Hematopoietic multipotent progenitor cell (in vitro differentiated cells): Measurements from ENCODE around the gene MZT2B. TPM values are rescaled to one million over a fixed set of nuclear protein-coding genes. Genes with fewer than 3 reads are reported as not detected.
"Not testable (repeated sequence)": the region's sequence is repeated elsewhere in the genome, so short reads cannot be mapped to it uniquely, and the experiment has no call there.

Experiments used
- DNase-seq, 3 donors: peaks; one replicate each; pipeline ENCODE4 v3.0.0-alpha.2; 2011 to 2015; ENCODE audit warnings: low read depth in 2 of 3, low spot score in 2 of 3
- total RNA-seq: library from RNA; depleted of rRNA; stranded (reverse); fragments of >200 nt; gene quantifications from one replicate; pipeline ENCODE4 v1.2.3, GENCODE V29; 2012

MZT2B gene
- total RNA-seq, 1 donor, result 247 TPM

DNA sequence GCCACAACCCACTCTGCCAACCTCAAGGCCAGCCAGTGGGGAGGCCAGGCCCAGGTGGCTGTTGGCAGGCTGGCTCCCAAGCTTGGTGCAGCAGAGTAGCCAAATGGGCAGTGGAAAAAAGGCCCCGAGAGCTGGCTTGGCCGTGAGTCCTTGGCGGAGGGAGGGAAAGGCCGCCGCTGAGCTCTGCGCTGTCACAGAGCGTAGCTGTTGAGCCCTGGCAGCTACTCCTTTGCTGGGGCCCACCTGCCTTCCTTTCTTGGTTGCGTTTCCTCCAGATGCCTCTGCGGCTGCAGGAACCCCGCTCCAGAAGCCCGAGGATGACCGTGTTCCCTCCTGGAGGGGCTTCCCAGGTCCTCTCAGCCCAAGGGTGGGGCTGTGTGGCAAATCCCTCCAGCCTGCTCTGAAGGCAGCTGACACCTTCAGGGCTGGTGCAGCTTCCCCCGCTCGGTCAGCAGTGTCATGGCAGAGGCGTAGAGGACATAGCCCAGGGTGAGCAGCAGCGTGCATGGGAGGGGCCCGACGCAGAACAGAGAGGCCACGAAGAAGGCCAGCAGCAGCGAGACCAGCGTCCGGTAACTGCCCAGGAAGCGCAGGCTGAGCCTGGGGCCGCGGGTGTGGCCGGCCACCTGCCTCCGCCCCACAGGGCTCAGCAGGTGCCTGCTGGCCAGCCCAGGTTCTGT lies 29.8 kb upstream of the MZT2B start:
- not testable (repeated sequence) for DNase-seq

DNA sequence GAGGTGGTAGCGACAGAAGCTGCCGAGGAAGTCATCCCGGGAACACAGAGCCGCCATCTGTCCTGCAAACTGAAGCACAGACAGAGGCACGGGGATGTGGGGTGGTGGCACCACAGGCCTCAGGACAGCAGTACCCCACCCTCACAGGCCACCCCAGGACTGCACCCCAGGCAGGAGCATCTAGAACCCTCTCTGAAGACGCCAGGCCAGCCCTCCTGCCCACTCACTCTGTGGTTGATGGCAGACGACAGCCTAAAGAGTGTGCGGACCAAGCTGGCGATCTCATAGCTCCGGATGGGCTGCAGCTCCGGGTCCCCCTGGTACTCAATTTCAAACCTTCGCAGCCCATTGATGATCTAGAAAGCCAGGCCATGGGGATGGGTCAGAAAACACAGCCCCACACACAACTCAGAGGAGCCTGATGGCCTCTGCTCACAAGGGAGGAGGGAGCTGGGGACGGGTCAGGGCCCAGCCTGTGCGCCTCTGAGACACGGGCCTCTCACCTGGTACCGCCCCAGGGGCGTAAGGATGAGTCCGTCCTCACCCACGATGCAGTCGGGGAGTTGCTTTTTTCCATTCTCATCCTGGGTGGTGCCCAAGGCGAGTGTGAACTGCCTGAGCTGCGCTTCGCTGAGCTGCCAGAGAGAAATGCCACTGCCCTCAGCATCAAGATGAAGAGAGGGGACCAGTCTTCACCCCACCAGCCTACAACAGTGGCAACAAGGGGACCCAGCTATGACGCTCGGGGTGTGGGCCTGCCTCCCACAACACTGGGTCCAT lies 29.1 kb upstream of the MZT2B start:
- DNase-seq, result no peak

DNA sequence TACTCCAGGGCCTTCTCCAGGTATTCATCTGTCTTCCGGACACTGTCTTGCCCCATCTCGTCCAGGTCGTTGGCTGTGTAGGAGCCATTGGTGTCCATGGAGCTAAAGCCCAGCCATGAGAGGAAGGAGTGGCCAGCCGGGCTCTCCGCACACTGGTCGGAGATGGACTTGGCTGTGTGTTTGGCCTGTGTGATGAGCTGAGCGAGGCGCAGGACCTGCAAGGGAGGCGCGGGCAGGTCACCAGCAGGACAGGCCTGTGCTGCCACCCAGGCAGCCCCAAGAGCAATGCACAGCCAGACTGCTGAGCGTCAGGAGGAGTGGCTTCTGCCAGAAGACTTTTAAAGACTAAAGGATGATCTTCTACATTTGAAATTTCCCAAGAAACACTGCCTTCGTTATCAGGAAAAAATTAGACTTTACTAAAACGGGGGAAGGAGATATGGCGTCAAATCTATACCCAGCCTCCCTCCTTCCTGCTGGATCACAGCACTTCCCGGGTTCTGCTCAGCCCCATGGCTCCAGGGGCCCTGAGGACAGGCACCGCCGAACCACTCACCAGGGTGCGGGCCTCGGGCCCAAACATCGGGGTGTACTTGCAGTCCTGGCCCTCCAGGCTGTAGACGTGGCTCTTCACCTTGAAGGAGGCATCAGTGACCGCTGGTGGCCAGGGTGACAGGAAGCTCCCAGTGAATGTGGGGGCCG lies 28.2 kb upstream of the MZT2B start:
- not testable (repeated sequence) for DNase-seq

DNA sequence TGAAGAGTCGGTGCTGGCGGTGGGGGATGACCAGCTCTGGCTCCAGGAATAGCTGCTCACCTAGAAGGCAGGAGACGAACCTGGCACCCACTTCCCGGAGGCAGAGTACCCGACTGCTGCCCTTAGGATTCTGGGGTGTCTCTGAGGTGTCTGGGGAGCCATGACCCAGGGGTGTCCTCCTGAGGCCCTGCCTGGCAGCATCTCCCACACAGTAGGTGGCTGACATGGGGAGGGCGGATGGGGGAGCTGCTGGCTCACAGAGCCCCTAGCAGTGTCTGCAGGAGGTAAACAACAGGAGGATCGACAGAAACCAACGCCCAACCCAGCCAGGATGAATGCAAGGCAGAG lies 27.7 kb upstream of the MZT2B start:
- not testable (repeated sequence) for DNase-seq

DNA sequence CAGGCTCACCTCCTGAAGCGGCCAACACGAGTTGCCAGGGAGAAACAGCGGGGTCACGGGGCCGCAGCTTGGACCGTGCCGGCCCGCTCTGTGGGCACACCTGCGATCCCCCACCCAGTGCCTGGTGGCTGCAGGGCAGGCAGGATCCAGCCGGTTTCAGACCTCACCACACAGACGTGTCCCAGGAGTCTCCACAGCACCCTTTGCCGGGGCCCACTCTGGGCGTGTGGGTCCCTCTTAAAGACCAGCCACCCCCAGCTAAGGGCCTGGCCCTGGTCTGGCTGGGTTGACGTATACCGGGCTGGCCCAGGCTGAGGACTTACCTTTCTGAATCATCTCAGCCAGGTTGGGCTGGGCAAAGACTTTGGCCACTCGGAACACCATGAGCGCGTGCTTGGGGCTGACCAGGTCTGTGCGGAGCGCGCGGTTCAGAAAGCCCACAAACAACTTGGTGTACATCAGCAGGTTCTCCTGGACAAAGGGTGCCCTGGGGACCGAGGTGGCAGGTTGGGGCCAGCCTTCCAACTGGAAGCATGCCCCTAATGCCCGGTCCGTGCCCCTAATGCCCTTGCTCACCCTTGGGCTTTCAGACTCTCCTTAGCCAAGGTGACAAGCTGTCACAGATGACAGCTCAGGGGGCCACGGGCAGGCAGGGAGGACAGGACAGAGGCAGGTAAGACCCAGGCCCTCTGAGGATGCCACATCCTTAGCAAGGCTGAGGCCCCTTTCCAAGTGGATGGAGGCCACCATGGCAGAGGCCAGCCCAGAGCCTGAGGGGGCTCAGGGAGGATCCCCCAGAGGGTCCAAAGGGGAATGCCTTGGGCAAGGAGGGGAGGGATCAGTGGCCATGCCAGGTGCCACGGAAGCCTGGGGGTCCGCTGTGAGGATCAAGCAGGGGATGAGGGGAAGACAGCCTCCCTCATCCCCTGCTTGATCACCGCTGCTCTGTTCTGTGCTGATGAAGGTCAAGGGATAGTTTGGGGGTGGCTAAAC lies 27.0 kb upstream of the MZT2B start:
- DNase-seq, result no peak

DNA sequence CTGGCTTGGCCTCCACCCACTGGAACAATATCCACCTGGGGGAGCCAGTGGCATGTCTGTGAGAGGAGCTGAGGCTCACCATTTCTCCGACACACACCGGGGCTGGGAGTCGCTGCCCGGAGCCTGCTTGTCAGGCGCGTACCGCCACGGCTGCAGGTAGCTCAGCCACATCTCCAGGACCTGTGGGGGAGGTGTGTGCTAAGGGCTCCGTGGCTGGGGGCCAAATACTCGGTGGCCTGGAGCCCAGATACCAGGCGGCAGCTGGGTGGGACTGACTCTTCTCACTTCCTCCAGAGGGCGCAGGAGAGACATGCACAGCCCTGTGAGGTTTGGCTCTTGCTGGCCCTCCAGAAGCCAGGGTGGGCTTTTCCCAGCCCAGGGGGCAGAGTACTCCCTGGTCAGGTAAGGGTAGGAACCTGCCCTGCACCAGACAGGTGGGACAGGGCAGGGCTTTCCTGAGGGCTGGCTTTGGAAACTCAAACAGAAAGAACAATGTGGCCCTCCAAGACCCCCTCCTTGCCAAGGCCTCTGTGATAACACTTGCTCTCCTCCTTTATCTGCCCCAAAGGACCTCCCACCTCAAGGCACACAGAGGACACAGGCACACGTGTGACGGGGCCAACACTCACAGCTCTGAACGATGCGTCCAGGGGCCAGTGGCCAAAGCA lies 26.0 kb upstream of the MZT2B start:
- DNase-seq, result peak in 2 of 3 donors; percentile 34 to 57

DNA sequence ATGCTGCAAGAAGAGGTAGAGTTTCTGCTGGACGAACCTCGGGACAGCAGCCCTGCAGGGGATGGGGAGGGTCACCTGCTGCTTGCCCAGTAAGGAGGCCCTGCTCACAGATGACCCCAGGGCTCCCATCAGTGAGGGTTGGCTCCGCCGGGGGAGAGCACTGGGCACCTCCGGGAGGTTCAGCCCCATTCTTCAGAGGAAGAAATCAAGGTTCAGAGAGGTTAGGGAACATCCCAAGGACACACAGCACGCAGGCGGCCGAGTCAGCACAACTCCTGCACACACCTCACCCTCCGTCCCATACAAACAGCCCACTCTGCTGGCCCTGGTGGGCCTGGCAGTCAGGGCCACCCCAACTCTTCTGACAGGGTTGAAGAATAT lies 25.4 kb upstream of the MZT2B start:
- no peak for DNase-seq

DNA sequence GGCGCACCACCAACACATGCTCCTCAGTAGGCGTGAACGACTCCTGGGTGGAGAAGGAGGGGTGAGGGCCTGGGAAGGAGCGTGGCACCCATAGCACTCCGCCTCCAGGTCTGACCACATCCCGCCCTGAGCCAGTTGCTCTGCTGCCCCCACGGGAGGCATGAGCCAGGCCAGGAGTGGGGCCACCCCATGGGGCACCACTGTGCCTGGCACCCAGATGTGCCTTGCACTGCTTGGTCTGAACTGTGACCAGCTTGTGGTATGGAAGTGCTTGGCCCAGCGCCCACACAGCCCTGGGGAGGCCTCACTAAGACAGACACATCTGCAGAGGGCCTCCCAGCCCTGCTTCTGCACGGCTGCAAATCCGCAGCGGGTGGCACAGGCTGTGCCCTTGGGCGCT lies 24.7 kb upstream of the MZT2B start:
- DNase-seq, result not testable (repeated sequence)

DNA sequence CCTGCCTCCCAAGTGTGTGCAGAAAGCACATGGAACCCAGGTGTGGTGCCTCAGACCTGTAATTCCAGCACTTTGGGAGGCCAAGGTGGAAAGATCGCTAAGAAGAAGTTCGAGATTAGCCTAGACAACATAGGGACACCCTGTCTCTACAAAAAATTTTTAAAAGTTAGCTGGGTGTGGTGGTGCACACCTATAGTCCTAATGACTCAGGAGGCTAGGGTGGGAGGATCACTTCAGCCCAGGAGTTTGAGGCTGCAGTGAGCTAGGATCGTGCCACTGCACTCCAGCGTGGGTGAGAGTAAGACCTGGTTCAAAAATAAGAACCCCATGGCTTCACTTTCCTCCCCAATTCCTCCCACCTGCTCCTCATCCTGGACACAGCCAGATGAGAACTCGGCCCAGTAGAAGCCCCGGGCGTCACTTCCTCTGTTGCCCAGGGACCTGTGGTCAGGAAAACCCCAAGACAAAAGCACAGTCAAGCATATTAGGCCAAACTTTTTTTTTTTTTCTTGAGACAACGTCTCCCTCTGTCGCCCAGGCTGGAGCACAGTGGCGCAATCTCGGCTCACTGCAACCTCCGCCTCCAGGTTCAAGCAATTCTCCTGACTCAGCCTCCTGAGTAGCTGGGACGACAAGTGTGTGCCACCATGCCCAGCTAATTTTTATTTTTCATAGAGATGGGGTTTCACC lies 24.1 kb upstream of the MZT2B start:
- peak in 2 of 3 donors; percentile 19 to 35 for DNase-seq

DNA sequence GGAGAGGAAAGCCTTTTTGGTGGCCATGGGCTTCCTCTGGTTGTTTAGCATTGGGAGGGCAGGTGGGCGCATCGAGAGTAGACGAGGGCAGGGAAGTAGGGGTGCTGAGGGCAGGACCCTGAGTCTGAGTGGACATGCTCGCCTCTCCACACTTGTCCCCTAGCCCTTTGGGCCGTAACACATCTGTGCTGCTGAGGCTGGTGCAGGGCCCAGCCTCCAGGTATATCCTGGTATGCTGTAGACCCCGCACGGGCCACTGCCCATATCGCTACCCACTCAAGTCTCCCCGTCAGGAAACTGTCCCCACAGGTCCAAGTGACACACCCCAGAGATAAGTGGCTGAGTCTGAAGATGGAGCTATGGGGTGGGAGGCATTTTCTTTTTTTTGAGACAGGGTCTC lies 23.4 kb upstream of the MZT2B start:
- no peak for DNase-seq

DNA sequence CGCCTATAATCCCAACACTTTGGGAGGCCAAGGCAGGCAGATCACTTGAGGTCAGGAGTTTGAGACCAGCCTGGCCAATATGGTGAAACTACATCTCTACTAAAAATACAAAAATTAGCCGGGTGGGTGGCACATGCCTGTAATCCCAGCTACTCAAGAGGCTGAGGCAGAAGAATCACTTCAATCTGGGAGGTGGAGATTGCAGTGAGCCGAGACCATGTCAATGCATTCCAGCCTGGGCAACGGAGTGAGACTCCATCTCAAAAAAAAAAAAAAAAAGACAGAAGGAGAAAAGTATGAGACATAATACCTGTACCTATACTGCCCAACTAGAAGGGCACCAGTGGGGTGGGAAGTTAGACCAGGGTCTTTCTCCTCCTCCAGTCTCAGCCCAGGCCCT lies 22.7 kb upstream of the MZT2B start:
- not testable (repeated sequence) for DNase-seq

DNA sequence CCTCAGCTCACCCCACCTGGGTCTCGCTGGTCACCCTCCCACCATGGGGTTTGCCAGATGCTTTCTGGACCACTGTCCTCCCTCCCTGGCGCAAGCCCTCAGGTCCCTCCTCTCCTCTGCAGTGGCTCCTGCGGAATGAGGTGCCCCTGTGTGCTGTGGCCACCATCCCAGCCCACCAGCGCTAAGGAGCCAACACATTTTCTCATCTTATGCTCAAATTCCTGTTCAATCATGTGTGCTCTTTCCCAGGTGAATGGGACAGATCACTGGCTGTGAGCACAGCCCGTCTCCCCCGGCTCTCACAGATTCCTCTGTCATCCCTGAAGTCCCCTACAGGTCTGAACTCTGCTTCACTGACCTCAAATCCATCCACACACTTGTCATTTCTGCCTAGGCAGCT lies 21.9 kb upstream of the MZT2B start:
- DNase-seq, result no peak

DNA sequence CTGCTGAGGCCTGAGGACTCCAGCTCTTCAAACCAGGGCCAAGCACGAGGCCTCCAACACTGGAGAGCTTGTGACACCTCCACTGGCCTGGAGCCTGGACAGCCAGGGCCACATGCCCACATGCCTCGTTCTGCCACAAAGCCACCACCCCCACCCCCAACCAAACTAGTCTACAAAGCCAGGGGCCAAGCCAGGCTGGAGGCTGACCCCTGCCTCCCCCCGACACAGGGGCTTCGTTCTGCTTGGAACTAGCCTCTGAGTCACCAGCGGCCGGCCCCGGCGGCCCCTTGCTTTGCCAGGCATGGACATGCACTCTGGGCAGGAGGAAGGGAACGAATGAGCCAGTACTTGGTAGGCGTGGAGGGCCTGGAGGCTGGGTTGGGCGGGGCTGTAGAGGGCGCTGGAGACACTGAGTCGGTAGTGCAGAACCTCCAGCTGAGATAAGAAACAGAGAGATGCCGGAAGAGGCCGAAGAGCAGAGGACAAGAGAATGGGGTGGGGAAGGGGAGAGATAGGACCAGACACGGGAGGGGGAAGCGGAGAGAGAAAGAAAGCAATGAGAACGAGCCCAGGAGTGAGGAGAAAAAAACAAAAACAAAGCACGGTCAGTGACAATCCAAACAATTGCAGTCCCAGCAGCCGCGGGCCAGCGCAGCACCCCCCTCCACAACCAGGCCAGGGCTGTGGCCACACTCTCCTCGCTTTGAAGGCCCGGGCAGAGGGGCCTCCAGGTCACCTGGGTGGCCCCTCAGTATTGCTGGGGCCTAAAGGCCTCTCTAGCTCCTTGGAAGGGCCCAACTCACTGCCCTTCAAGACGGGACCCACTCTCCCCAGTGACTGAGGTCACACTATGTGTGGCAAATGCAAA lies 21.0 kb upstream of the MZT2B start:
- DNase-seq, result not testable (repeated sequence)

DNA sequence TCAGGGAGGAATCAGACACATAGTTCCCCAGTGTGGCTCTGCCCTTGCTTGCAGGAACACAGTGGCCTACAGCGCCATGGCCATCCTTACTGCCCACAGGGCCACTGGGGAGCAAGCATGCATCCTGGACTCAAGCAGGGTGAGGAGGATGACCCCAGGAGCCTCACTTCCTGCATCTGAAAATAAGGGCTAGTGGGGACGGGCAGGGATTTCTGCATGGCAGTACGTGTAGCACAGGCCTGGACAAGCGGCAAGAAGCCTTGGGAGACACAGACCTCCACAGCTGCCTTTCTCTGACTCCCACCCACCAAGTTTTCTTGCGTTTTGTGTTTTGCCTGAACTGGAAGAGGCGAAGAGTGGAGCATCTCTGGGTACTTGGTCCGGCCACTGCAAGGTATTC lies 19.6 kb upstream of the MZT2B start:
- DNase-seq, result not testable (repeated sequence)

DNA sequence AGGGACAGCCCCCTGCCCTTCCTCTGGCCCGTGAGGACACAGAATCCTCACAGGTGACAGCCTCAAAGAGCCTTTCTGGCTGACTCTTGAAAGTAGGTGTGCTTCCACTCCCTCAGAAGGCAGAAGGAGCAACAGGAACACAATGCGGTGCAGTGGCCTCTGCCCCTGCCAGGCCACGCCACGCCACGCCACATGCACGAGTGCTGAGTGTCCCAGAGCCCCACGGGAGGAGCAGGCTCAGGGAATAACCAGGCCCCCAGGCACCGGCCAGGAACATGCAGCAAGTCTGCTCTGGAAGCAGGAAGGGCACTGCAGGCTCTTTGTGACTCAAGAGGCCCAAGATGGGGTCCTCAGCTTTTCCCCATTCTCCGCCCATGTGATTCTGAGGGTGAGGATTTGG lies 19.1 kb upstream of the MZT2B start:
- DNase-seq, result no peak

DNA sequence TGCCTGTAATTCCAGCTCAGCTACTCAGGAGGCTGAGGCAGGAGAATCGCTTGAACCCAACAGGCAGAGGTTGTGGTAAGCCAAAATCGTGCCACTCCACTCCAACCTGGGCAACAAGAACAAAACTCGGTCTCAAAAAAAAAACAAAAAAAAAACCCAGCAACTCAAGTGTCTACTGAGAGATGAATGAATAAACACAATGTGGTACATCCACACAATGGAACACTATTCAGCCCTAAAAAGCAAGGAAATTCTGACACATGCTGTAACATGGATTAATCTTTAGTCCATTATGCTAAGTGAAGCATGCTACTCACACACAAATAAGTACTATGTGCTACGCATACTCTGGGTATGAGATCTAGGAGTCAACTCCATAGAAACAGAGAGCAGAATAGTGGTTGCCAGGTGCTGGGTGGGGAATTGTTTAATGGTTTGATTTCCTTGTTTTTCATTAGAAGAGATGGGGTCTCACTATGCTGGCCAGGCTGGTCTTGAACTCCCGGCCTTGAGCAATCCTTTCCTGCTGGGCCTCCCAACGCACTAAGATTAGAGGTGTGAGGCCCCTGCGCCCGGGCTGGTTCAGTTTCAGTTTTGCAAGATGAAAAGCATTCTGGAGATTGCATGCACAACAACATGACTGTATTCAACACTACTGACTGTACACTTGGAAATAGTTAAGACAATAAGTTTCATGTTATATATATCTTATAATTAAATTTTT lies 16.6 kb upstream of the MZT2B start:
- DNase-seq, result no peak

DNA sequence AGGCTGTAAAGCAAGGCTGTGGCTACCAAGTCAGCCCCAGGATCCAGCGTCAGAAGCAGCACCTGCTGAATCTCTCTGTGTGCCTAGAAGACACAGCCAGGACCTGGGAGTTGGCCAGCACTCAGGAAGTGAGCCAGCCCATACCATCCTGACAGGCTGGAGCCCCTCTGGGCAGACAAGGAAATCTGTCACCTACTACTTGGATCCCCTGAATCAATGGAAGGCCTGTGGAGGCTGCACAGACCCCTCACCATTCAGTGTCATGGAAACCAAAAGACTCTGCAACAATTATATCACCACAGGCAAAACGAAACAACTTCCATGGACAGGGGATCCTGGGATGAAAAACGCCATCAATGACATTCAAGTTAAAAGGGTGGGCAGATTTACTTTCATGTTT lies 15.5 kb upstream of the MZT2B start:
- not testable (repeated sequence) for DNase-seq

DNA sequence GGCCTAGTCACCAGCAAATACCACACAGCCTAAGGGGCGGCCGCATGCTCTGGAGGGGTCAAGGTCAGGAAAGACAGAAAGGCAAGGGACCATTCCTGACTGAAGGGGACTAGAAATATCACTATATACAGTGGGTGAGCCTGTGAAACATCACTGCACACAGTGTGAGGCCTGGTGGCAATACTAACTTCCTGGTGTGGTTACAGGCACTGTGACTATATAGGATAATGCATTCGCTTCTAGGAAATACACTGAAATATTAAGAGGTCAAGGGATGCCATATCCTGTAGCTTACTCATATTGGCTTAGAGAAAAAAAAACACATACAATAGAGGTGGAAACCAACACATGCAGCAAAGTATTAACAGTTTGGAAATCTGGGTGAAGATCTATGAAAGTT lies 12.9 kb upstream of the MZT2B start:
- not testable (repeated sequence) for DNase-seq
